H1 (cell line): Measurements from ENCODE around the gene GNB1. TPM values are rescaled to one million over a fixed set of nuclear protein-coding genes. Genes with fewer than 3 reads are reported as not detected.

ENCODE experiments used
- CTCF ChIA-PET: fragments of 300-600 bp; sonication (Branson Sonifier 250); formaldehyde crosslinking; loops from one replicate; lab custom pipeline; 2021; ENCODE audit not compliant: partially characterized antibody; lab: Charles Lee
- POLR2A ChIA-PET: fragments of 300-600 bp; sonication (Branson Sonifier 250); formaldehyde crosslinking; loops from one replicate; lab custom pipeline; 2021; ENCODE audit warnings: inconsistent platforms; ENCODE audit not compliant: partially characterized antibody; lab: Charles Lee
- DNase-seq, 2 experiments: peaks; one replicate each; pipeline versions ENCODE4 v3.0.0 to v3.0.0-alpha.2; 2010 to 2022; ENCODE audit warnings: low spot score in 2 of 2, low read depth in 1 of 2, mixed read lengths in 1 of 2
- FAIRE-seq: peaks from 2 replicates; lab custom pipeline; 2011; peaks lifted over from hg19 to GRCh38; lab: Jason Lieb, UNC
- H2AFZ ChIP-seq: 2 replicates; pipeline ENCODE4 v1.8.1; 2012; ENCODE audit warnings: low read length, inconsistent platforms
- H2AK5ac ChIP-seq: 2 replicates; pipeline ENCODE4 v1.6.1; 2013; ENCODE audit warnings: low read depth, low read length
- H2BK120ac ChIP-seq: replicated peaks from 2 replicates; pipeline ENCODE3; 2013; ENCODE audit warnings: low read depth, low read length, inconsistent platforms
- H2BK12ac ChIP-seq: 2 replicates; pipeline ENCODE4 v1.6.1; 2013; ENCODE audit warnings: low read depth, low read length
- H2BK15ac ChIP-seq: 2 replicates; pipeline ENCODE4 v1.6.1; 2013; ENCODE audit warnings: low read length
- H2BK20ac ChIP-seq: 2 replicates; pipeline ENCODE4 v1.6.1; 2013; ENCODE audit warnings: low read length
- H2BK5ac ChIP-seq: 2 replicates; pipeline ENCODE4 v1.6.1; 2013; ENCODE audit warnings: low read depth, low read length
- H3K14ac ChIP-seq: 2 replicates; pipeline ENCODE4 v1.6.1; 2013; ENCODE audit warnings: inconsistent platforms; ENCODE audit not compliant: insufficient read length
- H3K18ac ChIP-seq: 2 replicates; pipeline ENCODE4 v1.6.1; 2013; ENCODE audit warnings: low read length; ENCODE audit errors: extremely low read depth
- H3K23ac ChIP-seq: 2 replicates; pipeline ENCODE4 v1.6.1; 2013; ENCODE audit warnings: inconsistent platforms; ENCODE audit not compliant: insufficient read length
- H3K23me2 ChIP-seq: 2 replicates; pipeline ENCODE4 v1.6.1; 2013; ENCODE audit warnings: low read depth, low read length
- H3K27ac ChIP-seq: 2 replicates; pipeline ENCODE4 v1.6.1; 2011; ENCODE audit warnings: low read depth, low read length, inconsistent platforms
- H3K27me3 ChIP-seq, 4 experiments: replicated peaks in 1 of 4; 1 replicate in 1 of 4; 2 replicates in 3 of 4; pipeline versions ENCODE4 v1.6.1 to v1.8.1; 2011 to 2013; ENCODE audit warnings: low read length in 3 of 4, mild to moderate bottlenecking in 3 of 4, inconsistent platforms in 2 of 4, mixed read lengths in 2 of 4, moderate library complexity in 1 of 4; ENCODE audit not compliant: control insufficient read depth in 3 of 4, insufficient read depth in 3 of 4; ENCODE audit errors: extremely low read depth in 1 of 4
- H3K36me3 ChIP-seq, 4 experiments: 2 replicates each; pipeline versions ENCODE4 v1.6.1 to v1.8.1; 2011 to 2013; ENCODE audit warnings: mild to moderate bottlenecking in 4 of 4, low read length in 3 of 4, moderate library complexity in 2 of 4, control low read depth in 1 of 4, inconsistent platforms in 1 of 4; ENCODE audit not compliant: insufficient read depth in 4 of 4, control insufficient read depth in 2 of 4
- H3K4ac ChIP-seq: replicated peaks from 2 replicates; pipeline ENCODE3; 2013; ENCODE audit warnings: low read length, low read depth, mixed read lengths, inconsistent platforms; ENCODE audit not compliant: insufficient read length
- H3K4me1 ChIP-seq, 4 experiments: replicated peaks in 1 of 4; 1 replicate in 1 of 4; 2 replicates in 3 of 4; pipeline versions ENCODE4 v1.6.1 to v1.8.1; 2011 to 2013; ENCODE audit warnings: low read length in 3 of 4, inconsistent platforms in 2 of 4, mixed read lengths in 1 of 4; ENCODE audit not compliant: insufficient read depth in 4 of 4, control insufficient read depth in 3 of 4
- H3K4me2 ChIP-seq, 2 experiments: 2 replicates each; pipeline versions ENCODE4 v1.6.1 to v1.8.1; 2011 to 2013; ENCODE audit warnings: low read depth in 2 of 2, low read length in 2 of 2, control low read depth in 1 of 2, inconsistent platforms in 1 of 2, mild to moderate bottlenecking in 1 of 2; ENCODE audit not compliant: insufficient read depth in 1 of 2
- H3K4me3 ChIP-seq, 4 experiments: fragments of 200-600, 300-600 bp in 1 of 4; sonication (generic), shearing (Covaris generic), sonication (Bioruptor Twin) in 1 of 4; 2 replicates each; pipeline versions ENCODE4 v1.5.1 to v1.8.1; 2011 to 2016; ENCODE audit warnings: low read length in 4 of 4, low read depth in 3 of 4, control low read depth in 2 of 4, inconsistent platforms in 2 of 4, mild to moderate bottlenecking in 2 of 4, mixed read lengths in 1 of 4, moderate library complexity in 1 of 4; ENCODE audit not compliant: insufficient read depth in 2 of 4; ENCODE audit errors: extremely low read depth in 1 of 4
- H3K56ac ChIP-seq: replicated peaks from 2 replicates; pipeline ENCODE3; 2013; ENCODE audit warnings: low read depth, mild to moderate bottlenecking, mixed read lengths, low read length, inconsistent platforms; ENCODE audit not compliant: insufficient read length
- H3K79me1 ChIP-seq: 2 replicates; pipeline ENCODE4 v1.6.1; 2013; ENCODE audit warnings: low read depth, low read length, control low read depth
- H3K79me2 ChIP-seq, 2 experiments: 2 replicates each; pipeline versions ENCODE4 v1.6.1 to v1.8.1; 2012 to 2013; ENCODE audit warnings: low read length in 2 of 2, mild to moderate bottlenecking in 2 of 2, inconsistent platforms in 1 of 2; ENCODE audit not compliant: insufficient read depth in 2 of 2, control insufficient read depth in 1 of 2
- H3K9ac ChIP-seq, 4 experiments: replicated peaks in 1 of 4; 1 replicate in 1 of 4; 2 replicates in 3 of 4; pipeline versions ENCODE4 v1.6.1 to v1.8.1; 2011 to 2013; ENCODE audit warnings: low read depth in 3 of 4, low read length in 3 of 4, control low read depth in 2 of 4, mild to moderate bottlenecking in 2 of 4, moderate library complexity in 2 of 4, inconsistent platforms in 1 of 4; ENCODE audit errors: extremely low read depth in 1 of 4
- H3K9me3 ChIP-seq, 2 experiments: 2 replicates each; pipeline versions ENCODE4 v1.6.1 to v1.8.1; 2012 to 2013; ENCODE audit warnings: mild to moderate bottlenecking in 2 of 2, moderate library complexity in 2 of 2, control low read depth in 1 of 2, inconsistent platforms in 1 of 2, low read depth in 1 of 2, low read length in 1 of 2, mixed read lengths in 1 of 2; ENCODE audit not compliant: insufficient read depth in 2 of 2
- H4K20me1 ChIP-seq, 2 experiments: replicated peaks in 1 of 2; 2 replicates each; pipeline versions ENCODE3 to v1.8.1; 2011 to 2013; ENCODE audit warnings: inconsistent platforms in 2 of 2, low read length in 2 of 2, mild to moderate bottlenecking in 1 of 2; ENCODE audit not compliant: insufficient read depth in 2 of 2, control insufficient read depth in 1 of 2
- H4K5ac ChIP-seq: 2 replicates; pipeline ENCODE4 v1.6.1; 2013; ENCODE audit warnings: low read length, low read depth, mixed read lengths, inconsistent platforms; ENCODE audit not compliant: insufficient read length
- H4K8ac ChIP-seq: 2 replicates; pipeline ENCODE4 v1.8.0; 2013; ENCODE audit warnings: mild to moderate bottlenecking, moderate library complexity, low read length, inconsistent platforms; ENCODE audit not compliant: insufficient read depth; ENCODE audit errors: extremely low read depth
- H4K91ac ChIP-seq: replicated peaks from 2 replicates; pipeline ENCODE3; 2013; ENCODE audit warnings: low read length, mixed read lengths, inconsistent platforms; ENCODE audit not compliant: insufficient read length
- BRCA1 ChIP-seq: IDR thresholded peaks from 2 replicates; pipeline ENCODE4 v1.6.1; 2012; ENCODE audit warnings: low read depth, low read length, improper control_type of control experiment
- EP300 ChIP-seq, 2 experiments: IDR thresholded peaks; 1 replicate in 1 of 2; 2 replicates in 1 of 2; pipeline ENCODE4 v1.6.1; 2011 to 2012; ENCODE audit warnings: low read depth in 2 of 2, low read length in 2 of 2, mild to moderate bottlenecking in 2 of 2, borderline replicate concordance in 1 of 2, inconsistent platforms in 1 of 2, moderate library complexity in 1 of 2
- JUND ChIP-seq: IDR thresholded peaks from 2 replicates; pipeline ENCODE4 v1.6.1; 2011; ENCODE audit warnings: mild to moderate bottlenecking, improper control_type of control experiment, low read length
- RFX5 ChIP-seq: IDR thresholded peaks from 2 replicates; pipeline ENCODE4 v1.6.1; 2011; ENCODE audit warnings: low read depth, low read length, improper control_type of control experiment, borderline replicate concordance
- YY1 ChIP-seq: IDR thresholded peaks from 2 replicates; pipeline ENCODE4 v1.6.1; 2011; ENCODE audit warnings: low read depth, mild to moderate bottlenecking, low read length
- ZNF274 ChIP-seq: IDR thresholded peaks from 2 replicates; pipeline ENCODE4 v1.7.0; 2012; ENCODE audit warnings: low read length, borderline replicate concordance; ENCODE audit errors: extremely low read depth
- WGBS, 2 experiments: shearing (Covaris generic) in 1 of 2; methylation state at CpG; one replicate each; pipeline versions ENCODE4 v1.1.6 to v1.1.7; 2013 to 2015; ENCODE audit warnings: low lambda C conversion rate in 2 of 2, mixed read lengths in 2 of 2, inconsistent platforms in 1 of 2, low coverage in 1 of 2, missing lambda C conversion rate in 1 of 2; ENCODE audit not compliant: insufficient replicate concordance in 2 of 2, insufficient coverage in 1 of 2, insufficient read length in 1 of 2; ENCODE audit errors: extremely low coverage in 1 of 2, missing lambda C conversion rate in 1 of 2; 5-methylcytosine and 5-hydroxymethylcytosine counted together
- polyA plus RNA-seq, 7 experiments: library from polyadenylated mRNA; depleted of rRNA in 3 of 7; stranded (reverse) in 5 of 7; unstranded in 2 of 7; fragments of >200 nt in 5 of 7; fragments of 200-250 nt in 2 of 7; gene quantifications; 1 replicate in 5 of 7; 2 replicates in 1 of 7; 4 replicates in 1 of 7; pipeline versions ENCODE4 v1.2.1 to v1.2.3, GENCODE V29; 2011 to 2013; ENCODE audit warnings: missing spikeins in 2 of 7, mixed read lengths in 2 of 7
- total RNA-seq: library from RNA; stranded (reverse); fragmentation: NEBNext Ultra II Directional; extraction: Animal tissue kit (Norgen Biotek cat#: 25700); gene quantifications from 2 replicates; pipeline ENCODE4 v1.2.1, GENCODE V29; 2021
- TF ChIP-seq, protein P1 (sequence below), 3 experiments: IDR thresholded peaks; 1 replicate in 2 of 3; 2 replicates in 1 of 3; pipeline versions ENCODE4 v1.5.1 to v1.6.1; 2011; ENCODE audit warnings: low read length in 3 of 3, mild to moderate bottlenecking in 3 of 3, inconsistent platforms in 2 of 3, low read depth in 1 of 3, moderate library complexity in 1 of 3; ENCODE audit not compliant: insufficient read depth in 1 of 3; ENCODE audit errors: control extremely low read depth in 1 of 3

GNB1 gene
- total and polyA plus RNA-seq, 2 of the 8 experiments (the other 6 are each of a cell fraction or from before 2014, with no cell fraction given): 343 to 382 TPM

GRCh38 chr1:1754051-1754815 is 136.7 kb downstream of the GNB1 start:
- no peaks in the 10 kb centered on the region for H3K9me3 ChIP-seq
- H3K4ac ChIP-seq: no peak overlapping the region
- no peak overlapping the region for H4K91ac ChIP-seq
- FAIRE-seq (no peak), DNase-seq (no peak)
- no peak overlapping the region for H2BK5ac ChIP-seq
- H2AFZ ChIP-seq: no peak overlapping the region
- no peak overlapping the region for H4K5ac ChIP-seq
- H2BK12ac ChIP-seq: no peak overlapping the region
- no peak overlapping the region for H3K14ac ChIP-seq
- no peak overlapping the region for H2BK20ac ChIP-seq
- H3K4me2 ChIP-seq: no peak overlapping the region
- no peaks in the 10 kb centered on the region for H3K27me3 ChIP-seq
- H3K56ac ChIP-seq: no peak overlapping the region
- peaks cover 4 to 9% of the 10 kb centered on the region in 2 experiments; a peak in 2 of 4 replicates for H3K79me2 ChIP-seq
- H4K20me1 ChIP-seq: peaks cover 10 to 22% of the 10 kb centered on the region in 2 experiments
- no peak overlapping the region for H3K23ac ChIP-seq
- H3K4me1 ChIP-seq: no peaks in the 10 kb centered on the region
- 95% methylated on average over 46 of the region's 49 CpGs; no CpG with 5 or more reads in 1 of the 2 experiments for WGBS, 2 experiments
- H3K23me2 ChIP-seq: no peaks in the 10 kb centered on the region
- H3K79me1 ChIP-seq: peaks cover 5% of the 10 kb centered on the region
- no peak overlapping the region for H2AK5ac ChIP-seq
- no peak overlapping the region for H2BK120ac ChIP-seq
- H4K8ac ChIP-seq: no peak overlapping the region; the same call in 1 of the 2 replicates
- ChIA-PET POLR2A (interaction anchor here (1.5 kb wide), 2 partner anchors 23 to 26 kb away, joined by 4 read pairs; no protein-coding TSS in a partner anchor), CTCF (interaction anchor here (0.8 to 1.1 kb wide), 2 partner anchors 39 to 190 kb away, joined by 3 read pairs; no protein-coding TSS in a partner anchor)
- no peak overlapping the region for H3K27ac ChIP-seq
- H3K18ac ChIP-seq: no peak overlapping the region
- no peak overlapping the region for H2BK15ac ChIP-seq
- H3K4me3 ChIP-seq: no peak overlapping the region
- no peak overlapping the region for H3K9ac ChIP-seq
- peaks cover 7 to 48% (median 35%) of the 10 kb centered on the region in 4 experiments for H3K36me3 ChIP-seq
- TF ChIP-seq JUND (no peak), ZNF274 (no peak), EP300 (IDR thresholded peaks at IDR 0.05; ENCODE audit: borderline replicate concordance in 1 of 2, low read depth in 2 of 2, low read length in 2 of 2) (no peak), BRCA1 (no peak), RFX5 (no peak), YY1 (no peak)
- TF ChIP-seq, protein P1, sequence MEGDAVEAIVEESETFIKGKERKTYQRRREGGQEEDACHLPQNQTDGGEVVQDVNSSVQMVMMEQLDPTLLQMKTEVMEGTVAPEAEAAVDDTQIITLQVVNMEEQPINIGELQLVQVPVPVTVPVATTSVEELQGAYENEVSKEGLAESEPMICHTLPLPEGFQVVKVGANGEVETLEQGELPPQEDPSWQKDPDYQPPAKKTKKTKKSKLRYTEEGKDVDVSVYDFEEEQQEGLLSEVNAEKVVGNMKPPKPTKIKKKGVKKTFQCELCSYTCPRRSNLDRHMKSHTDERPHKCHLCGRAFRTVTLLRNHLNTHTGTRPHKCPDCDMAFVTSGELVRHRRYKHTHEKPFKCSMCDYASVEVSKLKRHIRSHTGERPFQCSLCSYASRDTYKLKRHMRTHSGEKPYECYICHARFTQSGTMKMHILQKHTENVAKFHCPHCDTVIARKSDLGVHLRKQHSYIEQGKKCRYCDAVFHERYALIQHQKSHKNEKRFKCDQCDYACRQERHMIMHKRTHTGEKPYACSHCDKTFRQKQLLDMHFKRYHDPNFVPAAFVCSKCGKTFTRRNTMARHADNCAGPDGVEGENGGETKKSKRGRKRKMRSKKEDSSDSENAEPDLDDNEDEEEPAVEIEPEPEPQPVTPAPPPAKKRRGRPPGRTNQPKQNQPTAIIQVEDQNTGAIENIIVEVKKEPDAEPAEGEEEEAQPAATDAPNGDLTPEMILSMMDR (IDR thresholded peaks at IDR 0.05; ENCODE audit: control extremely low read depth in 1 of 3, insufficient read depth in 1 of 3, low read depth in 1 of 3, low read length in 3 of 3): no peak
